ENCODE measurements around the gene HBEGF.

HBEGF gene

DNA sequence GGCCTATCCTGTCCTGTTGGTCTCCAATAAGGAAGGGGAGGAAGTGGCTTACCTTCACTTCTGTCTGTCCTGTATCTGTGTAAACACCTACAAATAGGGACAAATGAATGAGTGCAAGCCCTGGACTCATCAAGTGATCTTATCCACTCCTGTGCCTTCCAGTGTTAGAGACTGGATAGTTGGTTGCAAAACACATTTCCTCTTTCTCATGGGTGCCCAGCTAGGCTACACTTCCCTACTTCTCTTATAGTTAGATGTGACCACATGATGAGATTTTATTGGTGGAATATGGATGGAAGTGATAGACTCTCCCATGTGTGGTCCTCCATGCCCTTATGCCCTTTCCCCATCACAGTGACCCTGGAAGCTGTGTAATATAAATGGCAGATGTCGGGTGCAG lies 26.6 kb downstream of the HBEGF start:
- DNase-seq = no peak
- intact Hi-C loops (cut with DNase I) = no loop called here

DNA sequence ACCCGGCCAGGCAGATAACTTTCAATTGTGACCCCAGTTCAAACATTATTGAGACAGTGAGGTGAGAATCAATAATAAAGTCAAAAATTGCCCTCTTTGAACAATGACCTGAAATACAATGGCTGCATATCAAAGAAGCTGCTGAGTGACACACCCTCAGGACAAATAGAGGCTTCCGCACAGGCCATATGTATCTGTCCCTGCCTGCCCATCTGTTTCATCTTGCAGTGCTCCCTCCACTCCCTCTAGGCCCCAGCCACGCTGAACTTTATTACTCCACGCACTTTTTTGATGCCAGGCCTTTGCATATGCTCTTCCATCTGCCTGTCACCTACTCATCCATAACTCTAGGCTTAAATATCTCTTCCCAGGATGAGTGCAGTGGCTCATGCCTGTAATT lies 27.6 kb downstream of the HBEGF start:
- no peak for DNase-seq
- intact Hi-C loops (cut with DNase I) = no loop called here

DNA sequence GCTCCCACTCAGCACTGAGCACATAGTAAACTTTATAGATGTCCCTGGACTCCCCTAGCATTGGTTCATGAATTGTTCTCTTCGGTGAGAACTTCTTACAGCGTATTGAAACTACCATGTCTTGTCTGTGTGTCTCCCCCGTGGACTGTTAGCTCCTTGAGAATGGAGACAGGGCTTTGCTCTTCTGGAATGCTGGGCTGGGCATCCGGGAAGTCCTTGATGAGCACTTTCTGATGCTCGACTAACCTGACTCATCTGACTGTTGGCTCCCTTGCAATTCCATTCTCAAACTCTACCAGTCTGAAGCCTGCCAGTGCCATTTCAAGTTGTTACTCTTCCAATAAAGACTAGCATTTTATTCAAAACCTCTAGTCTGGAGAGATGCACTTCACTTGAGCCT lies 28.5 kb downstream of the HBEGF start:
- DNase-seq = no peak
- intact Hi-C loops (cut with DNase I) = no loop called here

DNA sequence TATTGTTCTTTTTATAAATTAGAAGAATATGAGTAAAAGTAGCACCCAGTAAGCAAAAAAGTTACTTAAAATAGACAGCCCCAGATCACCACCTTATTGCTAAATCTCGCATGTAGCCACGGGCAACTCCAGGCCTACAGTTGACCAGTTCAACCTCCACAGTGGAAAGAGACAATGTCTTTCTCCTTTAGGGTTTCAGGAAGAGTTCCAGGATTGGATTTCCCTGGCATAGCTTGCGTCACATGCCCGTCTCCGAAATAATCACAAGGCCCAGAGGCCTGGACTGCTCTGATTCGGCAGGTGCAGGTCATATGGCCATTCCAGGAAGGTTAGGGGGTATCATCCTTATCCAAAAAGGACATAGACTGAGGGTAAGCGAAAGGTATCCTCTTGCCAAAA lies 33.6 kb downstream of the HBEGF start:
- intact Hi-C loops (cut with DNase I) = no loop called here

DNA sequence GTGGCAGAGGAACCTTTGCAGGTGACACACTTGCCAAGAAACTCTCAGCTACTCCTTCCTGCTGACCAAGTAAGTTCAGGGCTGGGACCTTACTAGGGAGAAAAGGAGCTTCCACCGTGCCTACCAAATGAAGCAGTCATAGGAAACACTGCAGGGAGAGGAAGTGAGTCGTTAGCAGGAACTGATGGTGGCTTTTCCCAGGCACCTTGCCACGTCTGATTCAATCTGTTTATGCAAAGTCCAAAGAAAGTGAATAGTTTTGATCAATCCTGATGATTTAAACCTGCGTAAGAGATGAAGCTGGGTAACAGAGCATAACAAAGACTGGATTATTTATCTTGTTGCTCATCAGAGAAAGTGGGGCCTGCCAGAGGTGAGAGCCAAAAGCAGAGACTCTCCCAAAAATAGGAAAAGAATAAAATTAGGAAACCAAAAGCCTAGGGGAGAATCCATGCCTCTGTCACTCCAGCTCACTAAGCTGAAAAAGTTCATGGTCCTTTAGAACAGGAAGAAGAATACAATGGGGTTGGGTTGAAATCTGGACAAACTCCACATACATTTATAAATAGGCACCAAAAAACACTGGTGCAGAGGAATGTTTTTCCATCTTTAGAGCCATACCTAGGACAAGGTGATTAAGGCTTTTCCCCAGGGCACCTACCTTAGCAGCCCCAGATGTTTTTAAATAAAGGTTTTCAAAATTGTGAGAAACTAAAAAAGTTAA lies 34.2 kb downstream of the HBEGF start:
- peak in 2 of 42 donors; percentile 18 to 55 for DNase-seq
- intact Hi-C loops (cut with DNase I) = no loop called here

More for the DNA sequence above, 33.6 kb downstream of the HBEGF start:
- DNase-seq = no peak

DNA sequence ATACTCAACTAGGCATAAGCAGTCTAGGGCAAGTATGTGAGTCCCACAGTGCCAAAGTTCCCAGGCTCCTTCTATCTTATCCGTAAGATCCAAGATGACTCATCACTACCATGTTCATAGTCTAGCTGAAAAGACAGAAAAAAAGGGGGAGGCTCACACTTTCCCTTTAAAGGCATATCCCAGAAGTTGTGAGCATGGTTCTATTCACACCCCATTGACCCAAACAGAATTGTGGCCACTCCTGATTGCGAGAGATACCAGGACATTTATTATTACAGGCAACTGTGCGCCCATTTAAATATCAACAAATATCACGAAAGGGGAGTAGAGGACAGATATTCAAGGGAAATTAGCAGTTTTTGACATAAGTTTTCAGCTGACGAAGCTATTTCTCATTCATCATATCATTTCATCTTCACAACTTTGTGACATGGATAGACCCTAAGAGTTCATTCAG lies 35.4 kb downstream of the HBEGF start:
- intact Hi-C loops (cut with DNase I) = no loop called here
- peak in 6 of 42 donors; percentile 14 to 63 (median 28) for DNase-seq

DNA sequence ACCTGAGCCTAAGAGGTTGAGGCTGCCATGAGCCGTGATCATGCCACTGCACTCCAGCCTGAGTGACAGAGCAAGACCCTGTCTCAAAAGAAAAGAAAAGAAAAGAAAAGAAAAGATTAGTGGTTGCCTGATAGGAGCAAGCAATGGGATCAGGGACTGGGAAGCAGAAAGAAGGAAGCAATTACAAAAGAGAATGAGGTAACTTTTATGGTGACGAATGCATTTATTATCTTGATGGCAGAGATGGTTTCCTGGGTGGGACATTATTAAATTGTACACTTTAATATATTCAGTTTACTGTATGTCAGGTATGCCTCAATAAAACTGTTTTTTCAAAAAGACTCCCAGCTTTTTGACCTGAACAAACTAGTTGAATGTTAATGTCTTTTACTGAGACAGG lies 36.0 kb downstream of the HBEGF start:
- DNase-seq = no peak
- intact Hi-C loops (cut with DNase I) = no loop called here

DNA sequence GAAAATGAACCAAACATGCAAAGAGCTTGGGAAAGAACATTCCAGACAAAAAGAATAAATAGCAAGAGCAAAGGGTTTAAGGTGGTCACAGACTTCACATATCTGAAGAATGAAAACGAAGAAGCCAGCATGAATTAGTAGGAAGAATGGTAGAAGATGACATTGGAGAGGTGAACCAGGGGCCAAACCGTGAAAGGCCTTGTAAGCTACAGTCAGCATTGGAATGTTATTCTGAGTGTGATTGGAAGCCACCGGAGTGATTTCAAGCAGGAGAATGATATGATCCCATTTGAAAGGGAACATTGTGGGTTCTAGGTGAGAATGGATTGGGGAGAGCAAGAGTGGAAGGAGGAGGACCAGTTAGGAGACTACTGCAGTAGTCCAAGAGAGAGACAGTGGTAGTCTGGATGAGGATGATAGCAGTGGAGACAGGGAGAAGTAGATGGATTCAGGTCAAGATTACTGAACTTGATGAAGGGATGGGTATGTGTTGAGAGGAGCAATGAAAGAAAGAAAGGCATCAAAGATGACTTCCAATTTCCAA lies 36.6 kb downstream of the HBEGF start:
- DNase-seq = no peak
- intact Hi-C loops (cut with DNase I) = loop anchor here (10.0 kb wide), 1 partner anchor 65 kb away; no protein-coding TSS in a partner anchor

DNA sequence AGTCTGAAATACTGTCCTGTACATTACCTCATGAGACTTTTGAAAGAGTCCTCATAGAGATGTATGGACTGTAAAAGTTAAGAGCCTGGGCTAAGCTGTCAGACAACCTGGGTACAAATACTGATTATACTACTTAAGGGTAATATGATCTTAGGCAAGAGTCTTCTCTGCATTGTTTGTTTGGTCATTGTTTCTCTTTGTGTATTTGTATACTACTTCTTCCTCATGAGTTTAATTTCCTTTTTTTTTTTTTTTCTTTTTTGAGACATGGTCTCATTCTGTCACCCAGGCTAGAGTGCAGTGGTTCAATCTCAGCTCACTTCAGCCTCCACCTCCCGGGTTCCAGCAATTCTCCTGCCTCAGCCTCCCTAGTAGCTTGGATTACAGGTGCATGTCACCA lies 40.9 kb downstream of the HBEGF start:
- intact Hi-C loops (cut with DNase I) = loop anchor here (10.0 kb wide), 1 partner anchor 61 kb away; no protein-coding TSS in a partner anchor
- DNase-seq = no peak

DNA sequence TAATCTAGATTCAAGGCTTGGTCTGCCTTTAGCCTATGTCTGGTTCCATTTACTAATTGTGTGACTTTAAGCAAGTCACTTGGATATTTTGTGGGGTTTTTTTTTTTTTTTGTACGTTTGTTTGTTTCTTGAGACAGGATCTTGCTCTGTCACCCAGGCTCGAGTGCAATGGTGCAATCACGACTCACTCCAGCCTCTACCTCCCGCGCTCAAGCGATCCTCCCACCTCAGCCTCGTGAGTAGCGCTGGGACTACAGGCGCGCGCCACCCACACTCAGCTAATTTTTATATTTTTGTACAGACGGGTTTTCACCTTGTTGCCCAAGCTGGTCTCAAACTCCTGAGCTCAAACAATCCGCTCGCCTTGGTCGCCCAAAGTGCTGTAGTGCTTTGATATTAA lies 42.4 kb downstream of the HBEGF start:
- intact Hi-C loops (cut with DNase I) = loop anchor here (5.0 to 10.0 kb wide), 2 partner anchors 43 to 59 kb away; partner anchors contain the start of gene HBEGF
- peak in 26 of 42 donors; percentile 17 to 71 (median 31) for DNase-seq

DNA sequence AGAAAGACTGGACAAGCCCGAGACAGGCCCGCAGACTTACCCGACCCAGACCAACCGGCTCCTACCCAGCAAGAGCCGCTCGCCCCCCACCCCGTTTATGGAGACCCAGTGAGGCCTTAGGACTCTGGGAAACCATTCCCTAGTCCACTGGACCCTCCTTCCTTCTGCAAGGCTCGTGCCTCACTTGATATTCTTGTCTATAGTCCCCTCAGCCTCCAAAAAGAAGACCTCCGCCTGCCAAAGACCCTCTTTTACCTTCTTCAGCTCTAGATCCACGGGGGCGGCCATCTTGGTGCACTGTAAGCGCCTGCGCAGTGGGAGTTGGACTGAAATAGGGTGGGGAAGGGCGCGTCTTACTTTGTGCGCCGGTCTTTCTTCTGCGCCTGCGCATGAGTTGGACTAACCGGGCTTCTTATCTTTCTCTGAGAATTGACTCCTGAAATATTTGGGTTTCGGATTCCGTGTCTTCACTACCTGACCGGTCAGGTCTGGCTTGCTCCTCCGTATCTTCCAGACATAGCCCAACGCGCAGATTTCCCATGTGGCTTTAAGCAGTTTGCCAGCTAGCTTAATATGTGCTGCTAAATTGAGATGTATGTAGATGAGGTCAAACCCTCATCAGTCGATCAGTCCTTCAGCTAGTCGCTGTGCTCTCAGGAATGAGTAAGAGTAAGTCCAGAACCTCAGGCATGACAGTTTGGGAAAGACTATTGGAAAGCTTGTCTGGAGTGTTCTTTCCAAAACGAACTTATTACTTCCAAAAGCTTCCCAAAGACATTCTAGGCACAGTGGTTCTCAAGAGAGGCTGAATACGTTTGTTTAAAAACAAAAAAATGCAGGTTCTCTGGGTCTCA lies 43.4 kb downstream of the HBEGF start, which contains the start of gene PFDN1:
Gene PFDN1 (minus strand): TSS at position 316 of the 854 bp plus-strand sequence. CDS start 28 bp downstream, at position 288.
- DNase-seq = peak; percentile 87 to 98 (median 95)
- intact Hi-C loops (cut with DNase I) = loop anchor here (5.0 to 10.0 kb wide), 2 partner anchors 44 to 58 kb away; partner anchors contain the start of gene HBEGF

DNA sequence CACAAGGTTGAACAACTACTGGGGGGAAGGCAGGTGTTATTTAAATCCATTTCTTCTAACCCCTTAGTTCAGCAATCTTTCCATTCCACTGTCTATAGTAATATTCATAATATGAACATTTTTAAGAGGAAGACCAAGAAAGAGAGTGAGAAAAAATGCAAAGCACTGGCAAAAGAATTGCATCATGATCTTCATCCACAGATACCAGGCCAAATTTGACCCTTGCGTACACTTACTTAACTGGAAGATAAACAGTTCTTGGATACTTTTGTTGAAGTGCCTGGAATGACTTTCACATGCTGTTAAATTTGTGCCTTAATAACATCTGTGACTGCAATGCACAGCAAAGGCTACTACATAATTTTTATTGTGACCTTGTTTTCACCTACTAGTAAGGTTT lies 45.3 kb downstream of the HBEGF start:
- intact Hi-C loops (cut with DNase I) = loop anchor here (5.0 to 10.0 kb wide), 2 partner anchors 46 to 56 kb away; partner anchors contain the start of gene HBEGF
- DNase-seq = no peak

DNA sequence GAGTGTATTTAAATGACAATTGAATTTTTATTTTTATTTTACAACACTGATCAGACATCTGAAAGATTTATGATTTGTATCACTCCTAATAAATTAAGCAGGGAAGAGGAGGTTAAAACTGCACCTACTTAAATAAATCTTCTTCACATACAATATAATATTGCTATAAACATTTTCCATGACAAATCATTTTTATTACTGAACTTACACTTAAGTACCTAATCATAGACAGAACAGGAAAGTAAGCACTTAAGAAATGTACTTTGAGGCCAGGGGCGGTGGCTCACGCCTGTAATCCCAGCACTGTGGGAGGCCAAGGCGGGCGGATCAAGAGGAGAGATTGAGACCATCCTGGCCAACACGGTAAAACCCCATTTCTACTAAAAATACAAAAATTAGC lies 47.3 kb downstream of the HBEGF start:
- no peak for DNase-seq
- intact Hi-C loops (cut with DNase I) = no loop called here

DNA sequence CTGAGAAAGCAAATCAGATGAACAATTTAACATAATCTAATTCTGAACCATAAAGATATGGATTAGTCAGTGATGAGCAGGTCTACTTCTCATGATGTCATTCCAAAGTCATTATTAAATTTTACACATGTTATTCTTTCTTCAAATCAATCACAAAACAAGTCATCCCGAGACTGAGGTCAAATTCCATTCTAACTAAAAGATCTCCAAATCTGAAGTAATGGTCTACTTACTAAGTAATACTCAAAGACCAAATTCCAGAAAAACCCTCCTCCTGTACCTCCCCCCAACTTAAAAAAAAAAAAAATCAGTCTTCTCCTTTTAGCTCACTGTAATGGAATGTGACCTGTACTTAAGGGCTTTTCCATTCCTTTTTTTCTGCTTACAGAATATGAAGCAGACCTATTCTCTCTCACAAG lies 48.2 kb downstream of the HBEGF start:
- intact Hi-C loops (cut with DNase I) = no loop called here
- DNase-seq = no peak

DNA sequence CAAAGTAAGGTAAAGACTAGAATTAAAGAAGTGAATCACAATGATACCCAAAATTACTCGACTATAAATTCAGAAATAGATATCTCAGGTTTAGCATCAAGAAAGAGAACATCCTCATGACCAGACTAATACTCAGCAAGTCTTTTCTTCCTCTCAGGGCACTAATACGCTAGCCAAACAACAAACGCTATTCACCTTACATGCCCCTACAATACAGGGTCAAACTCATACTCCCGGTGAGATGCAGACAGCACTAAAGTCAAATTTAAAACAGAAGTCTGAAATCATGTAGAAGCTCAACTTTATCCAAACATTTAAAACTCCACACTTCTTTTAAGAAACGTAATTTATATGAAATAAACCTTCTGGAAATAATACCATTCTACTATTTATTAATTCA lies 49.1 kb downstream of the HBEGF start:
- no peak for DNase-seq
- intact Hi-C loops (cut with DNase I) = no loop called here

DNA sequence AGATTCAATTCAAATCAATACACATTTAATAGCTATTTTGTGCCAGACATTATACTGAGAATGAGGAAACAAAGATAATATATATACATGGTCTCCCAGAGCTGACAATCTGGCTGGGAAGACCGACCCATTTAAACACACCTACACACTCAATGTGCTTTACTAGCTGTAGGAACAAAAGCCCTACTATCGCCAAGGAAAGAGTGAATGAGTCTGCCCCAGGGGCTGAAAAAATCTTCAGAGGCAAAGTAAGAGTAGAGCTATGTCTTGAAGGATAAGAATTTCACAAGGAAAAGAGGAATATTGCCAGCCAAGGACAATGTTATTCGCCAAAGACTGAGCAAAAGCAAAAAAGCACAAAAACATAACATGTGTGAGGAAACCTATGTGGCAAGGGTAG lies 50.1 kb downstream of the HBEGF start:
- intact Hi-C loops (cut with DNase I) = no loop called here
- DNase-seq = no peak

DNA sequence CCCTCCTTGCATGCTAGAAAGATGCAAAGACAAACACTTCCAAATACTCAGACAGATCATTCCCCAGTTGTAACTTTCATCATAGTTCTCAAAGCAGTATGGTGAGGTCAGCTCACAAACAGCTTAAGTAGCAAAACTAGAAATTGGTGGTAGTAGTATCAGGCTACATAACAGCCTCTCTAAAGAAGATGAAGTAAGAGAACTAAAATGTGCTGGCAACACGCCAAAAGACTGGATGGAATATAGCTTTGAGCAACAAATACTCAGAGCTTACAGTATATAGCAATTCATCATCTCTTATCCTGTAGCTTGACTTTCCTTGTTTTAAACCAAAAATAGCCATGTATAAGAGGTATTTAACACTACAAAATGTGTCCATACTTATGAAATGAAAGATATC lies 51.0 kb downstream of the HBEGF start:
- intact Hi-C loops (cut with DNase I) = no loop called here
- peak in 4 of 42 donors; percentile 21 to 73 (median 36) for DNase-seq

DNA sequence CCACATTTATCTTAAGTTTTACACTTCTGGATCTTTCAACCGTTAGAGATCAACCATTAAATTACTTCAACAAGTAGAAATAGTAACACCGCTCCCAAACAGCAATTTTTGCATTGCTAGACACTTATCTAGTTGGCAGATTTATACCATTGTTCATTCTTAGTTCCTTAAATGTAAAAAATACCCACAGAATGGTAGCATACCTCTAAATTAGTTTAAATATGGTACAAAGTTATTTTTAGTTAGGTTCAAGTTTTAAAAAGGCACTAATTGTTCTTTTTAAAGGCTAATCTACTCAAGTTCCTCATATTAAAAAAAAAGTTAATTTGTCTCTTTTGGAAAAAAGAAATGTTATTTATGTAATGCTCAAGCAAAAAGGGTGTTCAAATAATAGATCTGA lies 51.6 kb downstream of the HBEGF start:
- no peak for DNase-seq
- intact Hi-C loops (cut with DNase I) = no loop called here

DNA sequence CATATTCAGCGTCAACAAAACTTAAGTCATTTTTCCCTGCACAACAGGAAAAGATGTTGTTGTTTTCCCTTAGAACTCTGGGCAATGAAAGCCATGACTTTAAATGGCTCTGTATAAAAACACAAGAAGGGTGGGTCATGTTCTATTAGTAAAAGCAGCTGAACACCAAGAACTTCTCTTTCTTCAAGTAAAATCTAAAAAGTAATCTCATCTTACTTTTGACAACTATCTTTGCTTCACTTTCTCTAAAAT lies 52.6 kb downstream of the HBEGF start:
- intact Hi-C loops (cut with DNase I) = no loop called here
- no peak for DNase-seq

Data from head of caudate nucleus (tissue), 42 donors.